HG02678 (cell line): ENCODE results near the gene WDR54.

Source experiments
- ATAC-seq: cut with Tn5 transposase; IDR thresholded peaks from one replicate; pipeline ENCODE4 v1.9.1; 2021; ENCODE audit warnings: mild to moderate bottlenecking, moderate library complexity; ENCODE audit not compliant: unreplicated experiment

Gene WDR54

GRCh38 chr2:74474899-74475298 is 53.4 kb downstream of the WDR54 start:
- no peak for ATAC-seq
